Neural progenitor cell (in vitro differentiated cells): ENCODE data around the gene FASLG. TPM values are rescaled to one million over a fixed set of nuclear protein-coding genes. Genes with fewer than 3 reads are reported as not detected.

Experiments used
- DNase-seq: peaks from one replicate; pipeline ENCODE4 v3.0.0-alpha.2; 2016; ENCODE audit warnings: low spot score
- H2AFZ ChIP-seq: fragments of 200-600 bp; sonication (generic); replicated peaks from 2 replicates; pipeline ENCODE4 v1.6.1; 2016; ENCODE audit warnings: antibody characterized with exemption
- H3F3A ChIP-seq: fragments of 200-600 bp; sonication (generic); 2 replicates; pipeline ENCODE4 v1.6.1; 2016; ENCODE audit warnings: antibody characterized with exemption, low read depth
- H3K27ac ChIP-seq: fragments of 200-600 bp; sonication (generic); 2 replicates; pipeline ENCODE4 v1.5.1; 2016; ENCODE audit warnings: mild to moderate bottlenecking
- H3K27me3 ChIP-seq: fragments of 200-600 bp; sonication (generic); 2 replicates; pipeline ENCODE4 v1.6.1; 2016; ENCODE audit warnings: mild to moderate bottlenecking, moderate library complexity
- H3K36me3 ChIP-seq: fragments of 200-600 bp; sonication (generic); 2 replicates; pipeline ENCODE4 v1.5.1; 2016
- H3K4me1 ChIP-seq: fragments of 200-600 bp; sonication (generic); 2 replicates; pipeline ENCODE4 v1.6.1; 2016; ENCODE audit warnings: mixed run types
- H3K4me2 ChIP-seq: fragments of 200-600 bp; sonication (generic); 2 replicates; pipeline ENCODE4 v1.6.1; 2016
- H3K4me3 ChIP-seq: fragments of 200-600 bp; sonication (generic); 2 replicates; pipeline ENCODE4 v1.5.1; 2016
- H3K79me2 ChIP-seq: fragments of 200-600 bp; sonication (generic); 2 replicates; pipeline ENCODE4 v1.6.1; 2016; ENCODE audit warnings: low read depth
- H3K9ac ChIP-seq: fragments of 200-600 bp; sonication (generic); 2 replicates; pipeline ENCODE4 v1.6.1; 2016
- H3K9me3 ChIP-seq: fragments of 200-600 bp; sonication (generic); 2 replicates; pipeline ENCODE4 v1.5.1; 2016; ENCODE audit warnings: low read depth
- H4K20me1 ChIP-seq: fragments of 200-600 bp; sonication (generic); 2 replicates; pipeline ENCODE4 v1.6.1; 2016; ENCODE audit warnings: low read depth
- H3K27ac Mint-ChIP-seq: 3 replicates; pipeline ENCODE4 v1.8.0; 2021; ENCODE audit warnings: mixed read lengths
- H3K27me3 Mint-ChIP-seq: 2 replicates; pipeline ENCODE4 v1.8.0; 2022; ENCODE audit warnings: low read depth, mild to moderate bottlenecking, inconsistent platforms, moderate library complexity, mixed read lengths; ENCODE audit not compliant: insufficient read depth
- H3K36me3 Mint-ChIP-seq: 3 replicates; pipeline ENCODE4 v1.8.0; 2021; ENCODE audit warnings: mixed read lengths
- H3K4me1 Mint-ChIP-seq: 3 replicates; pipeline ENCODE4 v1.8.0; 2021; ENCODE audit warnings: mixed read lengths
- H3K4me3 Mint-ChIP-seq: 3 replicates; pipeline ENCODE4 v1.8.0; 2021; ENCODE audit warnings: mild to moderate bottlenecking, moderate library complexity, mixed read lengths
- H3K9me3 Mint-ChIP-seq: 3 replicates; pipeline ENCODE4 v1.8.0; 2020; ENCODE audit warnings: mixed read lengths
- EZH2 ChIP-seq: fragments of 200-600 bp; sonication (generic); IDR thresholded peaks from 2 replicates; pipeline ENCODE4 v1.6.1; 2017; ENCODE audit warnings: antibody characterized with exemption, mild to moderate bottlenecking, moderate library complexity
- EZH2phosphoT487 ChIP-seq: fragments of 200-600 bp; sonication (generic); IDR thresholded peaks from 2 replicates; pipeline ENCODE4 v1.6.1; 2017; ENCODE audit warnings: antibody characterized with exemption
- total RNA-seq: library from RNA; depleted of rRNA; stranded (reverse); fragments of >200 nt; gene quantifications from 2 replicates; pipeline ENCODE4 v1.2.3, GENCODE V29; 2015; ENCODE audit warnings: low replicate concordance
- TF ChIP-seq, protein P1 (sequence below): fragments of 200-600 bp; sonication (generic); IDR thresholded peaks from 2 replicates; pipeline ENCODE4 v1.5.1; 2017; ENCODE audit warnings: antibody characterized with exemption, mild to moderate bottlenecking

The FASLG gene
- total RNA-seq, 1 donor from 2014 or later = not detected

DNA sequence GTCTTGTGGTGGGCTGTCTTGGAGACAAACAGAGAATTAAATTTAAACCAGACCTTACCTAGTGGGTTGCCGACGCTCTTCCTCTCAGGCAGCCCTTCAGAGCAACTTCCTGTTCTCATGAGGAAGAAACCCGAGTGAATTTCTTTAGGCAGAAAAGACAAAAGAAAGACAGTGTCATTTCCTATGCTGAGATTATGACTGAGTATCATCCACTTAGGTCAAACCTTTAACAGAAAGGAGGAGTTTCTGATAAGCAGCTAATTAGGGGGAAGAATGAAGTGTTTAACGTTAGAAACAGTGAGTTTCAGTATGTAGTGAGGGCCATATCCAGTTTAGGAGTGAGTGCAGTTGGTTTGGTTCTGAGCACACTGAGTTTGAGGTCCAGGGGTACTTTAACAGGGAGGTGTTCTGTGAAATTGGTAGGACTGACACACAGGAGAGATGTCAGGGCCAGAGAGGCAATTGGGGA lies 38.7 kb downstream of the FASLG start:
- Histone ChIP-seq H3K9ac (no peak overlapping the region), H3K4me1 (peaks cover 9% of the 10 kb centered on the region), H3K79me2 (no peaks in the 10 kb centered on the region), H3F3A (no peaks in the 10 kb centered on the region), H2AFZ (peak overlapping the region; percentile 5), H4K20me1 (no peaks in the 10 kb centered on the region), H3K27me3 (no peaks in the 10 kb centered on the region), H3K9me3 (no peaks in the 10 kb centered on the region), H3K4me3 (no peak overlapping the region), H3K27ac (no peak overlapping the region), H3K4me2 (no peak overlapping the region), H3K36me3 (no peaks in the 10 kb centered on the region)
- H3K9me3 Mint-ChIP-seq = no peaks in the 10 kb centered on the region
- no peak for TF ChIP-seq EZH2phosphoT487
- TF ChIP-seq EZH2 = no peak
- TF ChIP-seq, protein P1, sequence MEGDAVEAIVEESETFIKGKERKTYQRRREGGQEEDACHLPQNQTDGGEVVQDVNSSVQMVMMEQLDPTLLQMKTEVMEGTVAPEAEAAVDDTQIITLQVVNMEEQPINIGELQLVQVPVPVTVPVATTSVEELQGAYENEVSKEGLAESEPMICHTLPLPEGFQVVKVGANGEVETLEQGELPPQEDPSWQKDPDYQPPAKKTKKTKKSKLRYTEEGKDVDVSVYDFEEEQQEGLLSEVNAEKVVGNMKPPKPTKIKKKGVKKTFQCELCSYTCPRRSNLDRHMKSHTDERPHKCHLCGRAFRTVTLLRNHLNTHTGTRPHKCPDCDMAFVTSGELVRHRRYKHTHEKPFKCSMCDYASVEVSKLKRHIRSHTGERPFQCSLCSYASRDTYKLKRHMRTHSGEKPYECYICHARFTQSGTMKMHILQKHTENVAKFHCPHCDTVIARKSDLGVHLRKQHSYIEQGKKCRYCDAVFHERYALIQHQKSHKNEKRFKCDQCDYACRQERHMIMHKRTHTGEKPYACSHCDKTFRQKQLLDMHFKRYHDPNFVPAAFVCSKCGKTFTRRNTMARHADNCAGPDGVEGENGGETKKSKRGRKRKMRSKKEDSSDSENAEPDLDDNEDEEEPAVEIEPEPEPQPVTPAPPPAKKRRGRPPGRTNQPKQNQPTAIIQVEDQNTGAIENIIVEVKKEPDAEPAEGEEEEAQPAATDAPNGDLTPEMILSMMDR = no peak
- peaks cover 9% of the 10 kb centered on the region for H3K4me1 Mint-ChIP-seq
- H3K4me3 Mint-ChIP-seq = no peak overlapping the region
- DNase-seq = no peak
- H3K27ac Mint-ChIP-seq = no peak overlapping the region
- no peaks in the 10 kb centered on the region for H3K36me3 Mint-ChIP-seq
- no peaks in the 10 kb centered on the region for H3K27me3 Mint-ChIP-seq

DNA sequence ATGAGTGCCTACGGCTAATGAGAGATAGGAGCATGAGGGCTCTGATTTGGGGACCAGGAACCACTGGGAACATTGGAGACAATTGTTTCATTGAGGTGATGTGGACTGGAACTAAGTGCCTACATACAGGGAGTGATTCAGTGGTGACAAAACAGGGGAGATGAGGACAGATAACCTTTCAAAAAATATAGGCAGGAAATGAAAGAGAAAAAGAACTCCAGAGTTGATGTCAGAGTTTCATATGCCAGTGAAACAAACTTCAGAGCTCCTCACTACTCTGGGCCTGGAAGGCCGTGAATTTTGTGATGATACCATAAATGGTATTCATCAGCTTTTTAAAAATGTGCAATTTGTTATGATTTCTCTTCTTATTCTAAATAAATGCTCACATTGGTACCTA lies 39.3 kb downstream of the FASLG start:
- H2AFZ ChIP-seq = no peak overlapping the region
- H3K79me2 ChIP-seq = no peaks in the 10 kb centered on the region
- H3K9me3 ChIP-seq = no peaks in the 10 kb centered on the region

DNA sequence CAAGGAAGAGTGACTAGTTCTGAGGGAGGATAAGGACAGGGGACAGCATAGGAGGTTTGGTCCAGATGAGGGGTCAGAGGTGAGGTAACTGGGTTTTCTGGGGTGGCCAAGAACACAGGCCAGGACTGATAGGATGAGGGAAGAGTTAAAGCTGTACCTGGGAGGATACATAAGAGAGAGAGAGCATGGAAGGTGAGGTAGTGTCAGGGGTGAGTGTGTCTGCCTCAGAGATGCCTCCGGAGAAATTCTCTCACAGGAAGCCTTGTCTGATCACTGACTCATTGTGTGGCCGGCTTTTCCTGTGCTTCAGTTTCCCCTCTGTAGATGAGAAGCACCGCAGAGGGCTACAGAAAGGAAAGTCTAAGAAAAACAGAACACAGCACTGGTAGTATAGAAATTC lies 40.2 kb downstream of the FASLG start:
- Mint-ChIP-seq H3K27me3 (no peaks in the 10 kb centered on the region), H3K9me3 (no peaks in the 10 kb centered on the region)
- no peak overlapping the region for H2AFZ ChIP-seq

More for the DNA sequence above, 39.3 kb downstream of the FASLG start:
- Histone ChIP-seq H3F3A (no peaks in the 10 kb centered on the region), H3K9ac (no peak overlapping the region), H3K27ac (no peak overlapping the region), H4K20me1 (no peaks in the 10 kb centered on the region), H3K36me3 (no peaks in the 10 kb centered on the region), H3K4me1 (peaks cover 9% of the 10 kb centered on the region), H3K4me2 (no peak overlapping the region), H3K27me3 (no peaks in the 10 kb centered on the region), H3K4me3 (no peak overlapping the region)
- Mint-ChIP-seq H3K27me3 (no peaks in the 10 kb centered on the region), H3K27ac (no peak overlapping the region), H3K4me3 (no peak overlapping the region), H3K9me3 (no peaks in the 10 kb centered on the region), H3K36me3 (no peaks in the 10 kb centered on the region), H3K4me1 (peaks cover 9% of the 10 kb centered on the region)
- no peak for DNase-seq
- TF ChIP-seq, protein P1 = no peak
- TF ChIP-seq EZH2 = no peak
- TF ChIP-seq EZH2phosphoT487 = no peak

More for the DNA sequence above, 40.2 kb downstream of the FASLG start:
- H3K36me3 Mint-ChIP-seq = no peaks in the 10 kb centered on the region
- Histone ChIP-seq H3K4me1 (peaks cover 9% of the 10 kb centered on the region), H3K4me3 (no peak overlapping the region), H4K20me1 (no peaks in the 10 kb centered on the region), H3K79me2 (no peaks in the 10 kb centered on the region), H3K36me3 (no peaks in the 10 kb centered on the region), H3K9ac (no peak overlapping the region), H3K27me3 (no peaks in the 10 kb centered on the region), H3F3A (no peaks in the 10 kb centered on the region), H3K9me3 (no peaks in the 10 kb centered on the region), H3K27ac (no peak overlapping the region), H3K4me2 (no peak overlapping the region)
- TF ChIP-seq, protein P1 = no peak
- TF ChIP-seq EZH2 = no peak
- no peak for TF ChIP-seq EZH2phosphoT487
- H3K4me1 Mint-ChIP-seq = peaks cover 9% of the 10 kb centered on the region
- DNase-seq = no peak
- no peak overlapping the region for H3K27ac Mint-ChIP-seq
- H3K4me3 Mint-ChIP-seq = no peak overlapping the region
